Trophoblast cell (in vitro differentiated cells and primary cell): Measurements from ENCODE around the gene CARS1.

Experiments
- DNase-seq, 2 donors: peaks; one replicate each; pipeline ENCODE4 v3.0.0-alpha.2; 2016
- H2AFZ ChIP-seq: 2 replicates; pipeline ENCODE4 v1.6.1; 2013; ENCODE audit warnings: low read length, moderate library complexity, mild to moderate bottlenecking; ENCODE audit not compliant: insufficient read depth, poor library complexity
- H2AK5ac ChIP-seq: 2 replicates; pipeline ENCODE4 v1.6.1; 2013; ENCODE audit warnings: mild to moderate bottlenecking, low read length
- H2BK120ac ChIP-seq: 2 replicates; pipeline ENCODE4 v1.6.1; 2013; ENCODE audit warnings: low read length, mild to moderate bottlenecking, moderate library complexity; ENCODE audit not compliant: insufficient read depth, poor library complexity
- H2BK12ac ChIP-seq: 2 replicates; pipeline ENCODE4 v1.6.1; 2013; ENCODE audit warnings: mild to moderate bottlenecking, low read length, moderate library complexity
- H2BK5ac ChIP-seq: 2 replicates; pipeline ENCODE4 v1.6.1; 2013; ENCODE audit warnings: low read length, low read depth, moderate library complexity, mild to moderate bottlenecking; ENCODE audit not compliant: poor library complexity
- H3K14ac ChIP-seq: 2 replicates; pipeline ENCODE4 v1.6.1; 2013; ENCODE audit warnings: mild to moderate bottlenecking, low read length
- H3K18ac ChIP-seq: 2 replicates; pipeline ENCODE4 v1.6.1; 2013; ENCODE audit warnings: mild to moderate bottlenecking, low read length
- H3K23ac ChIP-seq: 2 replicates; pipeline ENCODE4 v1.6.1; 2013; ENCODE audit warnings: low read length
- H3K27ac ChIP-seq: 2 replicates; pipeline ENCODE4 v1.5.1; 2013; ENCODE audit warnings: low read depth, mild to moderate bottlenecking, inconsistent platforms, low read length, moderate library complexity
- H3K27me3 ChIP-seq: 2 replicates; pipeline ENCODE4 v1.6.1; 2013; ENCODE audit warnings: inconsistent platforms, mild to moderate bottlenecking, low read length, moderate library complexity; ENCODE audit not compliant: insufficient read depth
- H3K36me3 ChIP-seq, 2 experiments: 1 replicate in 1 of 2; 2 replicates in 1 of 2; pipeline ENCODE4 v1.6.1; 2013; ENCODE audit warnings: low read length in 2 of 2, mild to moderate bottlenecking in 2 of 2, moderate library complexity in 1 of 2; ENCODE audit not compliant: insufficient read depth in 2 of 2, control insufficient read depth in 1 of 2
- H3K4ac ChIP-seq: 2 replicates; pipeline ENCODE4 v1.6.1; 2013; ENCODE audit warnings: low read depth, mild to moderate bottlenecking, low read length, moderate library complexity
- H3K4me1 ChIP-seq, 2 experiments: 1 replicate in 1 of 2; 2 replicates in 1 of 2; pipeline ENCODE4 v1.6.1; 2013; ENCODE audit warnings: low read length in 2 of 2, mild to moderate bottlenecking in 2 of 2, moderate library complexity in 1 of 2; ENCODE audit not compliant: insufficient read depth in 2 of 2, control insufficient read depth in 1 of 2
- H3K4me2 ChIP-seq: 2 replicates; pipeline ENCODE4 v1.6.1; 2013; ENCODE audit warnings: inconsistent platforms, mild to moderate bottlenecking, low read length, moderate library complexity
- H3K4me3 ChIP-seq: 2 replicates; pipeline ENCODE4 v1.5.1; 2013; ENCODE audit warnings: mild to moderate bottlenecking, low read depth, low read length, inconsistent platforms
- H3K79me1 ChIP-seq: one replicate; pipeline ENCODE4 v1.6.1; 2013; ENCODE audit warnings: low read length
- H3K79me2 ChIP-seq: 2 replicates; pipeline ENCODE4 v1.6.1; 2013; ENCODE audit warnings: low read length, mild to moderate bottlenecking; ENCODE audit not compliant: control insufficient read depth, insufficient read depth, poor library complexity
- H3K9ac ChIP-seq: 2 replicates; pipeline ENCODE4 v1.6.1; 2013; ENCODE audit warnings: mild to moderate bottlenecking, low read length
- H3K9me3 ChIP-seq: 2 replicates; pipeline ENCODE4 v1.6.1; 2013; ENCODE audit warnings: low read depth, mild to moderate bottlenecking, control low read depth, inconsistent platforms, low read length; ENCODE audit not compliant: insufficient read depth
- H4K12ac ChIP-seq: 2 replicates; pipeline ENCODE4 v1.6.1; 2013; ENCODE audit warnings: low read depth, mild to moderate bottlenecking, low read length, moderate library complexity
- H4K8ac ChIP-seq: 2 replicates; pipeline ENCODE4 v1.6.1; 2013; ENCODE audit warnings: low read depth, mild to moderate bottlenecking, low read length, moderate library complexity
- H4K91ac ChIP-seq: one replicate; pipeline ENCODE4 v1.6.1; 2013; ENCODE audit warnings: low read depth, mild to moderate bottlenecking, low read length, moderate library complexity
- WGBS: extraction: QIAGEN DNeasy Blood & Tissue Kit; methylation state at CpG from one replicate; pipeline ENCODE4 v1.1.7; 2013; ENCODE audit warnings: missing lambda C conversion rate; ENCODE audit not compliant: insufficient read length, insufficient coverage; ENCODE audit errors: extremely low coverage; 5-methylcytosine and 5-hydroxymethylcytosine counted together

Gene CARS1

GRCh38 chr11:3050386-3051195 is 6.6 kb downstream of the CARS1 start:
- Histone ChIP-seq H3K79me1 (no peaks in the 10 kb centered on the region), H2AK5ac (no peak overlapping the region), H4K91ac (no peak overlapping the region), H3K27me3 (no peaks in the 10 kb centered on the region), H2AFZ (no peak overlapping the region), H3K23ac (no peak overlapping the region), H3K79me2 (peaks cover 10% of the 10 kb centered on the region), H2BK12ac (no peak overlapping the region), H3K4me2 (no peak overlapping the region), H3K14ac (no peak overlapping the region), H3K9me3 (no peaks in the 10 kb centered on the region), H2BK120ac (no peak overlapping the region), H3K4ac (peak overlapping the region; percentile 25), H2BK5ac (no peak overlapping the region), H3K18ac (no peak overlapping the region), H4K12ac (no peak overlapping the region), H4K8ac (no peak overlapping the region), H3K9ac (no peak overlapping the region), H3K27ac (no peak overlapping the region), H3K4me1 (no peaks in the 10 kb centered on the region), H3K4me3 (no peak overlapping the region), H3K36me3 (peaks cover 30 to 38% of the 10 kb centered on the region in 2 experiments)
- peak; percentile 89 to 91 for DNase-seq
- WGBS = no CpG with 5 or more reads among the region's 18 CpGs

- no peak overlapping the region for H3K14ac ChIP-seq
- H3K18ac ChIP-seq = no peak overlapping the region
- H3K79me1 ChIP-seq = no peaks in the 10 kb centered on the region
- peaks cover 35 to 47% of the 10 kb centered on the region in 2 experiments for H3K36me3 ChIP-seq
- H2BK120ac ChIP-seq = no peak overlapping the region
- H2AFZ ChIP-seq = no peak overlapping the region
- WGBS = no CpG with 5 or more reads among the region's 18 CpGs
- H4K12ac ChIP-seq = no peak overlapping the region
- H3K4me3 ChIP-seq = no peak overlapping the region
- no peak overlapping the region for H3K9ac ChIP-seq
- H2BK12ac ChIP-seq = no peak overlapping the region
- H2AK5ac ChIP-seq = no peak overlapping the region
- H3K23ac ChIP-seq = no peak overlapping the region
- peaks cover 10% of the 10 kb centered on the region for H3K79me2 ChIP-seq
- no peak overlapping the region for H3K27ac ChIP-seq
- H2BK5ac ChIP-seq = no peak overlapping the region
- H4K91ac ChIP-seq = no peak overlapping the region
- no peak overlapping the region for H3K4me2 ChIP-seq
- DNase-seq = peak; percentile 98
- peaks cover 0 to under 1% of the 10 kb centered on the region in 2 experiments for H3K4me1 ChIP-seq
- H3K27me3 ChIP-seq = no peaks in the 10 kb centered on the region
- no peak overlapping the region for H3K4ac ChIP-seq
- no peaks in the 10 kb centered on the region for H3K9me3 ChIP-seq
- no peak overlapping the region for H4K8ac ChIP-seq
Observed at GRCh38 chr11:3049430-3050243, 7.6 kb downstream of the CARS1 start.

GRCh38 chr11:3047637-3048036 is 9.6 kb downstream of the CARS1 start:
- peak overlapping the region; percentile 9 for H3K4ac ChIP-seq
- H3K9me3 ChIP-seq = no peaks in the 10 kb centered on the region
- H3K4me2 ChIP-seq = no peak overlapping the region
- no peak for DNase-seq
- H3K18ac ChIP-seq = no peak overlapping the region
- H3K9ac ChIP-seq = no peak overlapping the region
- H2AK5ac ChIP-seq = no peak overlapping the region
- H3K79me2 ChIP-seq = peaks cover 5% of the 10 kb centered on the region
- no peak overlapping the region for H4K91ac ChIP-seq
- H3K4me1 ChIP-seq = peaks cover 13 to 14% of the 10 kb centered on the region in 2 experiments
- no peak overlapping the region for H4K12ac ChIP-seq
- H3K4me3 ChIP-seq = peak overlapping the region; percentile 18
- H2BK12ac ChIP-seq = no peak overlapping the region
- H3K36me3 ChIP-seq = peaks cover 38 to 42% of the 10 kb centered on the region in 2 experiments
- H4K8ac ChIP-seq = no peak overlapping the region
- H3K23ac ChIP-seq = no peak overlapping the region
- H2AFZ ChIP-seq = no peak overlapping the region
- H3K27me3 ChIP-seq = no peaks in the 10 kb centered on the region
- WGBS = no CpG with 5 or more reads among the region's 16 CpGs
- no peak overlapping the region for H3K14ac ChIP-seq
- no peak overlapping the region for H3K27ac ChIP-seq
- H2BK120ac ChIP-seq = no peak overlapping the region
- no peak overlapping the region for H2BK5ac ChIP-seq
- no peaks in the 10 kb centered on the region for H3K79me1 ChIP-seq

- Histone ChIP-seq H4K91ac (no peak overlapping the region), H3K23ac (no peak overlapping the region), H4K12ac (no peak overlapping the region), H2BK5ac (no peak overlapping the region), H2BK120ac (no peak overlapping the region), H3K14ac (no peak overlapping the region), H2BK12ac (no peak overlapping the region), H3K36me3 (peaks cover 42 to 43% of the 10 kb centered on the region in 2 experiments), H3K27ac (no peak overlapping the region), H3K4me2 (no peak overlapping the region), H3K4ac (no peak overlapping the region), H3K79me2 (peaks cover 4% of the 10 kb centered on the region), H3K9ac (no peak overlapping the region), H3K4me1 (peaks cover 13 to 14% of the 10 kb centered on the region in 2 experiments), H3K18ac (no peak overlapping the region), H3K79me1 (no peaks in the 10 kb centered on the region), H3K4me3 (no peak overlapping the region), H2AK5ac (no peak overlapping the region), H2AFZ (no peak overlapping the region), H4K8ac (no peak overlapping the region), H3K9me3 (no peaks in the 10 kb centered on the region), H3K27me3 (no peaks in the 10 kb centered on the region)
- DNase-seq = no peak
- no CpG with 5 or more reads among the region's 8 CpGs for WGBS
Observed at GRCh38 chr11:3046641-3047040, 10.6 kb downstream of the CARS1 start.
